Lower lobe of right lung (tissue), 2 donors: ENCODE results near the gene TM2D3. TPM values are rescaled to one million over a fixed set of nuclear protein-coding genes. Genes with fewer than 3 reads are reported as not detected.

ENCODE experiments used
- ATAC-seq, 2 donors: fragments of 200-7000 bp; cut with Tn5 transposase; one replicate each; pipeline ENCODE4 v1.9.1; 2020 to 2022; ENCODE audit warnings: mild to moderate bottlenecking in 2 of 2, moderate library complexity in 2 of 2
- DNase-seq: peaks from one replicate; pipeline ENCODE4 v3.0.0-alpha.2; 2020
- H3K27ac ChIP-seq: fragments of 200-600 bp; one replicate; pipeline ENCODE4 v1.8.0; 2022
- H3K27me3 ChIP-seq: fragments of 200-600 bp; one replicate; pipeline ENCODE4 v1.8.0; 2022; ENCODE audit warnings: low read depth
- H3K36me3 ChIP-seq: fragments of 200-600 bp; one replicate; pipeline ENCODE4 v1.8.0; 2022; ENCODE audit warnings: mild to moderate bottlenecking
- H3K4me1 ChIP-seq: fragments of 200-600 bp; one replicate; pipeline ENCODE4 v1.8.0; 2022
- H3K4me3 ChIP-seq: fragments of 200-600 bp; one replicate; pipeline ENCODE4 v1.8.0; 2022; ENCODE audit warnings: mild to moderate bottlenecking
- H3K9me3 ChIP-seq: fragments of 200-600 bp; one replicate; pipeline ENCODE4 v1.8.0; 2022
- CTCF ChIP-seq: fragments of 200-600 bp; IDR thresholded peaks from one replicate; pipeline ENCODE4 v1.8.0; 2022; ENCODE audit warnings: antibody characterized with exemption, mild to moderate bottlenecking
- intact Hi-C: fragments of 100-400 bp; cut with DNase I; formaldehyde crosslinking; loops from one replicate; pipeline ENCODE4 v1.11.0; 2022
- total RNA-seq: library from RNA; stranded (reverse); fragmentation: NEBNext Ultra II Directional; extraction: Animal tissue kit (Norgen Biotek cat#: 25700); gene quantifications from one replicate; pipeline ENCODE4 v1.2.1, GENCODE V29; 2021
- donor health status: DM: no; HTN: yes; CAD: no; lungs with severe emphysema.

The TM2D3 gene
- total RNA-seq, 1 donor from 2014 or later, result 49.2 TPM

- TF ChIP-seq CTCF, result no peak
- H3K27ac ChIP-seq, result no peak overlapping the region
- H3K9me3 ChIP-seq, result no peaks in the 10 kb centered on the region
- no peak for ATAC-seq
- no peaks in the 10 kb centered on the region for H3K36me3 ChIP-seq
- H3K4me1 ChIP-seq, result peaks cover 12% of the 10 kb centered on the region
- DNase-seq, result no peak
- H3K27me3 ChIP-seq, result no peaks in the 10 kb centered on the region
- intact Hi-C loops, result no loop called here
- no peak overlapping the region for H3K4me3 ChIP-seq
Observed at GRCh38 chr15:101618851-101619614, 33.1 kb downstream of the TM2D3 start.

- no peak for ATAC-seq
- Histone ChIP-seq H3K27me3 (no peaks in the 10 kb centered on the region), H3K4me3 (no peak overlapping the region), H3K9me3 (no peaks in the 10 kb centered on the region), H3K36me3 (no peaks in the 10 kb centered on the region), H3K4me1 (peaks cover 12% of the 10 kb centered on the region), H3K27ac (no peak overlapping the region)
- DNase-seq, result no peak
- TF ChIP-seq CTCF, result no peak
- intact Hi-C loops, result no loop called here
Observed at GRCh38 chr15:101618076-101618475, 34.1 kb downstream of the TM2D3 start.

- Histone ChIP-seq H3K27me3 (no peaks in the 10 kb centered on the region), H3K9me3 (no peaks in the 10 kb centered on the region)
- intact Hi-C loops, result no loop called here
Observed at GRCh38 chr15:101617390-101617965, 34.7 kb downstream of the TM2D3 start.

GRCh38 chr15:101615986-101616848, 36.0 kb downstream of the TM2D3 start:
- no peak for DNase-seq
- intact Hi-C loops, result no loop called here

More at GRCh38 chr15:101617390-101617965, 34.7 kb downstream of the TM2D3 start:
- ATAC-seq, result no peak
- Histone ChIP-seq H3K27ac (no peak overlapping the region), H3K4me3 (no peak overlapping the region), H3K36me3 (no peaks in the 10 kb centered on the region), H3K4me1 (peaks cover 12% of the 10 kb centered on the region)
- TF ChIP-seq CTCF, result no peak
- no peak for DNase-seq

More at GRCh38 chr15:101615986-101616848, 36.0 kb downstream of the TM2D3 start:
- H3K27ac ChIP-seq, result no peak overlapping the region
- ATAC-seq, result peak; percentile 66 to 69
- H3K4me1 ChIP-seq, result peaks cover 7% of the 10 kb centered on the region
- peak overlapping the region; percentile 27 for H3K4me3 ChIP-seq
- no peaks in the 10 kb centered on the region for H3K36me3 ChIP-seq
- TF ChIP-seq CTCF, result no peak
- no peaks in the 10 kb centered on the region for H3K27me3 ChIP-seq
- no peaks in the 10 kb centered on the region for H3K9me3 ChIP-seq
